T-helper 1 cell (primary cell): Measurements from ENCODE around the gene BYSL.
"Not testable (repeated sequence)": the region's sequence is repeated elsewhere in the genome, so short reads cannot be mapped to it uniquely, and the experiment has no call there.

Experiments used
- DNase-seq, 5 donors: peaks; one replicate each; pipeline ENCODE4 v3.0.0-alpha.2; 2012 to 2020

Gene BYSL

DNA sequence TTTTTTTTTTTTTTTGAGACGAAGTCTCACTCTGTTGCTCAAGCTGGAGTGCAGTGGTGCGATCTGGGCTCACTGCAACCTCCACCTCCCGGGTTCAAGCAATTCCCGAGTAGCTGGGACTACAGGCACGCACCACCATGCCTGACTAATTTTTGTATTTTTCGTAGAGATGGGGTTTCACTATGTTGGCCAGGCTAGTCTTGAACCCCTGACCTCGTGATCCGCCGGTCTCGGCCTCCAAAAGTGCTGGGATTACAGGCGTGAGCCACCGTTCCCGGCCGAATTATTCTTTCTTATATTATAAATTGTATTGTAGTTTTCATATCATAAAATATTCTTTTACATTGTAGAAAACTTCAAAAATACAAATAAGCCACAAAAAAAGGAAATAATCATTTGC lies 21.6 kb downstream of the BYSL start:
- DNase-seq: not testable (repeated sequence)

DNA sequence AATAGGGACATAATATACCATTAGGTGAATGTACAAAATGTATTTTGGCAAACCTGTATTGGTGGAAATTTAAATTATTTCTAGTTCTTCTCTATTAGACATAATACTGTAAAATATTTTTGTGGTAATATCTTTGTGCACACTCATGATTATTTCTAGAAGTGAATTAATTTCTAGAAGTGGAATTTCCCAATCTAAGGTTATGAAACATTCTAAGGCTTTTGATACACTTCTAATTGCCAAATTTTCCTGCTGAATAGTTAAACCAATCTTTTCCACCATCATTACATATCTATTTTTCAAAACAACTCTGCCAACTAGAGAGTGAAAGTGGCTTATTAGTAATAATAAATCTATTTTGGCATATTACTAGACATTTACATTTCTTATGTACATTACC lies 22.2 kb downstream of the BYSL start:
- no peak for DNase-seq

DNA sequence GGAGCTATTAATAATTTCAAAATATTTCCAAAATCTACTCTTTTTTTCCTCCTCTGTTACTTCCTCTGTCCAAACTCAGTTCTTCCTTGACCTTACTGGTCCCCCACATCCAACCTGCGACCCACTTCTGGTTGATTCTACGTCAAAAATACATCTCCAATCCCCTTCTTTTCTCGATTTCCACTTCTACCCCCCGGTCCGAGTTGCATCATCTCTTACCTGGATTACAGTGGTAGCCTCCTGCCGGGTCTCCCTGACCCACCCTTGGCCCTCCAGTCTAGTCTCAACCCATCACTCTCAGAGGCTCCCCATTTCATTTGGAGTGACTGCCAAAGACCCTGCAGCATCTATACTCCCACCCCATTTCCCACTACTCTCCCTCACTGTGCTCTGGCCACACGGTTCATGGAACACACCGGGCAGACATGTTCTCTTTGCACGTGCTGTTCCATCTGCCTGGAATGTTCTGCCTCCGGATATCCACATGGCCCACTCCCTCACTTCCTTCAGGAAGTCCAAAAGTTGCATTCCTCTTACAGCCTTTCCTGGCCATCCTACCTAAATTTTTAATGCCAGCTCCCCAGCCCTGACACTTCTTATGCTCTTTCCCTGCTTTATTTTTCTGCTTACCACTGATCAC lies 26.4 kb downstream of the BYSL start:
- DNase-seq: no peak

DNA sequence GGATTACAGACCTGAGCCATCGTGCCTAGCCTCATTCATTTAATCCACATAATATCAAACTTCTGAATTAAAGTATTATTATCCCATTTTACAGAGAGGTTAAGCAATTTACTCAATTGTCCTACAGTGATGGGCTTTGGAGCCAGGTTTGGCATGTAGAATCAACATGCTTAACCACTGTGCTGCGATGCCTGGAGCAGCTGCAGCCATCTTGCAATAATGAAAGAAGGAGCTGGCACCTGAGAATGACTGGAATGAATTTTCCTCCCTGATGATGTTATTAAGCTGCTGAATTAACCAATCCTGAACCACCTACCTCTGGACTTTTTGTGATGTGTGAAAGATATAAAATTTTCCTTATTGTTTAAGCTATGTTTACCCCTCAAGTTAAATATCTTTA lies 33.4 kb downstream of the BYSL start:
- no peak for DNase-seq

DNA sequence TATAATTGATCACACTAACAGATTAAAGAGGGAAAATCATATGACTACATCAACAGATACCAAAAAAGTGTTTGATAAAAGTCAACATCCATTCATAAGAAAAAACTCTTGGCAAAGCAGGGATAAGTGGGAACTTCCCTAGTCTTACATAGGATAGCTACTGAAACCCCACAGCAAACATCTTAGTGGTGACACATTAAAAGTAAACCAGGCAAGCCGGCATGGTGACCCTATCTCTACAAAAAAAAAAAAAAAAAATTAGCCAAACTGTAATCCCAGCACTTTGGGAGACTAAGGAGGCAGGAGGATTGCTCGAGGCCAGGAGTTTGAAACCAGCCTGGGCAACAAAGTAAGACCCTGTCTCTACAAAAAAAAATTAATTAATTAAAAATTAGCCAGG lies 34.1 kb downstream of the BYSL start:
- DNase-seq: no peak

DNA sequence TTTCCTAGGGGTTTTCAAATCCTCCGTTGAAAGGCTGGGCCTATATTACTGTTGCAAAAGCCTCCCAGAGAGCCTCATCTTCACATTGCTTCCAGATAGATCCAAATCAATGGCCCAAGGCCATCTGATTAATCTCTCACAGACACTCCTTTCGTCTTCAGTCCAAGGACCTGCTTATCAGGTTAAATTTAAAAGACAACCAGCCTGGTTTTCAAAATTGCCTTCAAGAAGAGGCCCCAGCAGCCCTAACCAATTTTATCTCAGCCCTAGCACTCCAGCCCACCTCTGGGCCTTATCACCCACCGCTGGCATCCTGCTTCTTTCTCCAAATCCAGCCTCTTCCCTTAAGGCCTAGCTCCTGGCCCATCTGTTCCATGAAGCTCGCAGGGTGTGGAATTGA lies 35.8 kb downstream of the BYSL start:
- no peak for DNase-seq

DNA sequence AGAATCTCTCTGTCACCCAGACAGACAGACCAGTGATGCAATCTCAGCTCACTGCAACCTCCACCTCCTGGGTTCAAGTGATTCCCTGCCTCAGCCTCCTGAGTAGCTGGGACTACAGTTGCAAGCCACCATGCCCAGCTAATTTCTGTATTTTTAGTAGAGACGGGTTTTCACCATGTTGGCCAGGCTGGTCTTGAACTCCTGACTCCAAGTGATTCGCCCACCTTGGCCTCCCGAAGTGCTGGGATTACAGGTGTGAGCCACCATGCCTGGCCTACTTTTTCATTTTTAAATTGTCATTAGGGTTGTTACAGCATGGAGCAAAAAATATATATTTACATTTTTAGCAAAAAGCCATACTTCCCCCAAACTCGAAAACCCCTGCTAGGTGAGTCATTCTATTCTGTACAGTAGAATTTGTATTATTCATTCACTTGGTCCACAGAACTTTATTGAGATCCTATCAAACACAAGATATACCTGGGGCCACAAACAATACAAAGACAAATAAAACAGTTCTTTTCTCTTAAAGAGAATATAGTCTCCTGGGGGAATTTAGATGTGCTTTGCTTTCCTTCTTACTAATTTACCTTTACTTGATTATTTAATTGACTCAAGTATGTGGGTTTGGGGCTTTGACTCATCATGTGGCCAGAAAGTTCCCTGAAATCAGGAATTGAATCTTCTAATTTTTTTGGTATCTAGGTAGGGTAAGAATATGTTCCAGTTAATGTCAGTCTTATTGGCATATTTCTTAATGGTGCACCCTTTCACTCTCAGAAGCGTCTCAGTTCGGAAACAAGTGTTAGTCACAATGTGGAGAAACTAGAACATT lies 36.9 kb downstream of the BYSL start:
- DNase-seq: peak in 1 of 5 donors; percentile 69

DNA sequence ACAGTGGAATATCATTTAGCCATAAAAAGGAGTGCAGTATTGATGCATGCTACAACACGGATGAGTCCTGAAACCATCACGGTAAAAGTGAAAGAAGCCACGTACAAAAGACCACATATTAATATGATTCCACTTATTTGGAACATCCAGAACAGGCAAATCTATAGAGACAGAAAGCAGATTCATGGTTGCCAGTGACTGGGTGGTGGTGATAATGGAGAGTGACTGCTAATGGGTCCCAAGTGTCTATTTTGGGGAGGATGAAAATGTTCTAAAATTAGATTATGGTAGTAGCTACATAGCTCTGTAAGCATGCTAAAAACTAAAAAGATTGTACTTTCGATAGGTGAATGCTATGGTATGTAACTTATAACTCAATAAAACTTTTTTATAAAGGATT lies 38.7 kb downstream of the BYSL start:
- no peak for DNase-seq

DNA sequence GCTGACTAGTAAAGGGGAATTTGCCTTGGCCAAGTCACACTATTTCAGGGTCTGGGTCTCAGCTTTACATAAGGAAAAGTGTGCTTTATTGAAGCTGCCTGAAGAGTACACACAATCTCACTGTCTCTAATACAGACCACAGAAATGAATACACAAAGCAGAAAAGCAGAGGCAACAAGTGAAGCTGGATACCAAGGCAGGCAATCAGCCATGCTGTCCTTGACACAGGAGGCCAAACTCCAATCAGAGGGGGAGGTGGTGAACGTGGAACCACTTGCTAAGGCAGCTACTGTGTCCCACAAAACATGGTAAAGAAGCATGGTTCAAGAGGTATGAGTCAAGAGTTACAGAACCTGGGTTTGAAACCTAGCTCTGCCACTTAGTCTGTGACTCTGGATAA lies 42.1 kb downstream of the BYSL start:
- no peak for DNase-seq

DNA sequence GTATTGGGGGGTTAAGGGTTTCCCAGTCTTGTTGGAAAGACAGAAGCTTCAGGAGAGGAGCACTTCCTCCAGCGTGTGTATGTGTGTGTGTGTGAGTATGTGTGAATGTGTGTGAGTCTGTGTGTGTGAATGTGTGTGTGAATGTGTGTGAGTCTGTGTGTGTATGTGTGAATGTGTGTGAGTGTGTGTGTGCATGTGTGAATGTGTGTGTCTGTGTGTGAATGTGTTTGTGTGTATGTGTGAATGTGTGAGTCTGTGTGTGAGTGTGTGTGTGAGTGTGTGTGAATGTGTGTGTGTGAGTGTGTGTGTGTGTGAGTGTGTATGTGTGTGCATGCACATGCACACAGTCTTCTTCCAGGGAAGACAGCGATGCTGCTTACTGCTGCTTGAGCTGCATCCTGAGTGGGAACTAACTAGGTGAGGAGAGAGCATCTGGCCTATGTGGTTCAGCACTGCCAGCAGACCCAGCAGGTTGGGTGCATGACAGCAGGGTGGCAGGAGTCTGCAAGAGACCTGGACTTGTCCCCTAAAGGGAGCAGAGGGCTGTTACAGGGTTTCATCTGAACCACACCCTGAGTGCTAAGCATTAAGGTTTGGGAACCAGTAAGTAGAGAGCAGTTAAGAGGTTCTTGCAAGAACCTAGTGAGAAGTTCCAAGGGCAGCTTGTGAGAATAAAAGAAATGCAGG lies 43.0 kb downstream of the BYSL start:
- peak in 1 of 5 donors; percentile 28 for DNase-seq

DNA sequence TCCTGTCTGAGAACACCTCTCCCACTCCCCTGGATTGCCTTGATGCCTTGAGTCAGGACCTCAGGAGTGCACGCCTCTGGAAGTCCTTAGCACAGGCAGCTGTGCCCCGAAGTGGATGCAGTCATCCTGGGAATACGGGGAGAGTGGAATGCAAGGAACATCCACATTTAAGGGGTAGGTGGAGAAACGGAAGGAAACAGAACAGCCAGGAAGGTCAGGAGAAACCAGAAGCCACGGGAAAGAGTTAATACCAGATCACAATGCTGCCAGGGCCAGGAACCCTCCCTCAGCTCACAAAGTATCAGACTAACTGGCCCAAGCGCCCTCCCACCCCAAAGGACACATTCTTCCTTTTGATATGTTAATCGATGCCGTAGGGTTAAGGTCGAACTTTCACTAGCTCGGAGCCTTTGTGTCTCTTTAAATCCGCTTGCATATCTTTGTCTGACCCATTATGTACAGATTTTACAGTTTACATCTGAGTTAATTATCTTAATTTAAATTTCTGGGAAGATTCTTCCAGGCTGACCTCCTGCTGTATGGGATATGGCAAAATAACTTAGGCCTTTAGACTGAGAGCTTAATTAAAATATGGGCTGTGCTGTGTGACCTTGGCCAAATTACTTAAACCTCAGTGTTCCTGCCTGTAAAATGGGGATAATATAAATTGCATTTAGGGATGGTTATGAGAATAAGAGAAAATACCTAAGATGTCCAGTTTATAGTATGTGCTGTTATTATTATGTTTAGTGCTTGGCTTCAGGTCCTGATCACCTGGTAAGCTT lies 44.3 kb downstream of the BYSL start:
- no peak for DNase-seq

DNA sequence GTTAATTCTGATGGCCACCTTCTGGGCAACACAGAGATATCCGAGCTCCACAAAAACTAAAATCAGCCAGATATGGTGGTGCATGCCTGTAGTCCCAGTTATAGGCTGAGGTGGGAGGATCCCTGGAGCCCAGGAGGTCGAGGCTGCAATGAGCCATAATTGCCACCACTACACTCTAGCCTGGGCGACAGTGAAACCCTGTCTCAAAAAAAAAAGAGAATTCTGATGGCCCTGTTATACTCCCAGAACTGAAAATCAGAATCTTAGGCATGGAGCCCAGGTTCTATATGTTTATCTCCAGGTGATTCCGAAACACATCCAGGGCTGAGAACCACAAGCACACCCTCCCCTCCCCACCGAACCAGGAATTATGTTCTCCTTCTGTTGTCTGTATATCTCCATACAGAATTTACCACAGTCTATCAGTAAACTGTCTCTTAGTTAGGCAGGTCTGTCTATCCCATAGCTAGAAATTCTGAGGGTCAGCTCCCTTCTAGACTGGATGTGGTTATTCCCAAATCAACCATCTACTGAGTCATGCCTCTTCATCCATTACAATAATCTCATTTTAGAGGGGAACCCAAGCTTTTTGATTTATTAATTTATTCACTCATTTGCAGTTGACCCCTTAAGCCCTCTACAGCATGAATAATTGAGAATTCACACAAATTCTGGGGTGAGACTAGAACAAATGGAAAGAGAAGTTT lies 45.1 kb downstream of the BYSL start:
- no peak for DNase-seq

DNA sequence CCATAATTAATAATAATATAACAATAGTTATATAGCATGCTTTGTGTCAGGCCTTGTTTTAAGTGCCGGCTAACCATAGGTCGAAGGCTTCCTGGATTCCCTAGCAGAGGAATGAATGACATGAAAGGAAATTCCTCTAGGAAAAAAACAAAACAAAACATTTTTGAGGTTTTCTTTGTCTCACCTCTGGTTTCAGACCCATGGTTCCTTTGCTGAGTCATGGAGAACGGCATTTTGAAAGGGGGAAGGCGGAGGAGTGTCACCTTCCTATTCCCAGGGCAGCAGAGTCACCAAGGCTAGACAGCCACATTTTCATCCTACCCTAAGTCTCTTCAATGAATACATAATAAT lies 45.6 kb downstream of the BYSL start:
- no peak for DNase-seq

DNA sequence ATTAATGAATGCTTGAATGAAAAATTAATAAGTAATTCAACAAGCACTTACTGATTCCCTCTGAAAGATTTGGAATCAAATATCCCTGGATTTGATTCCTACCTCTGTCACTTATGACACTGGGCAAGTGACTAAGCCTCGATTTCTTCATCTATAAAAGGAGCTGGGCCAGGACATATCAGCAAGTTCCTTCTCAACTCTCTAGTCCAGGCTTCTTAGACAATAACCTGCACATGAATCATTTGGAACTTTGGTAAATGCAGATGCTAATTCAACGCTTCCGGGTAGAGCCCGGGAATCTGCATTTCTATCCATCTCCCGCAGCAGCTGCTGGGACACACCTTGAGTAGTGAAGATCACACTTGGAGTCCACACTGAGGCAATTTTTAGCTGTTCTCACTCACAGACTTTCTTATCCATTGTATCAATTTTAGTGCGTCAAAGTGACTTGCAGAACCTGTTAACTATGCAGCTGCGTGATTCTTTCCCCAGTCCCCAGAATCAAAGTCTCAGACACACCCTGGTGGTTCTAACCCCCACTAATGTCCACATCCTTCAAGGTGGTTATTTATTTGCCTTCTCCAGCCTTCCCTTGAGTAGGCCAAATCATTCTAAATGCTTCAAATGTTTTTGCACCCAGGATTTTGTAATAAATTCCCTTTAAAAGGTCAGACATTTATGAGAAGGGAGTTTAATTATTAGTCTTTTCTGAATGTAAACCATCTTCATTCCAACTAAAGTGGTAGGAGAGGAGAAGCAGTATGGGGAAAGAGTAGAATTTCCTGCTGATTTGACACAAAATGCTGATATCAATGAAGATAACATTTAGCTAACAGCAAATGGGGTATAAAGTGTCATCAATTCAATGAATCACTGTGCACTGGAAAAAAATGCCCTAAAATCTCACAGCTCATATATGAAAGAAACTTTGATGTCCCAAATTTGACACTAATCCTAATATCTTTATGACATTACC lies 46.3 kb downstream of the BYSL start:
- no peak for DNase-seq

DNA sequence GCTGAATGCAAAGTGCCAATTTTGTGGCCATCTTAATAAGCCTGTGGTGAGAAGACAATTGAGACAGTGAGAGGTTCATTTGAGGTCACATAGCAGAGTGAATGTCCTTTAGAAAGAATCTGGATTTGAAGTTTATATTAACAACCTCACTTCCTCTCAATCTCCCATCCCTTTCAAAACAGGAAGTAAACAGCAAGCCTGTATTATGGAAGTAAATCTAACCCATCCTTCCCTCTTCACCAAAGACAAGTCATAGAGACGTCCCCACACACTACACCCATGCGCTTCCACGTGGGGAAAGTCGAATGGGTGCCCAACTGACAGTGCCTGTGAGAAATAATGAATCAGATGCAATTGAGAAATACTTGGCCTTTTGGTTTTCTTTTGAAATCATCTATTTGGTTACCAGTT lies 49.1 kb downstream of the BYSL start:
- peak in 1 of 5 donors; percentile 15 for DNase-seq

DNA sequence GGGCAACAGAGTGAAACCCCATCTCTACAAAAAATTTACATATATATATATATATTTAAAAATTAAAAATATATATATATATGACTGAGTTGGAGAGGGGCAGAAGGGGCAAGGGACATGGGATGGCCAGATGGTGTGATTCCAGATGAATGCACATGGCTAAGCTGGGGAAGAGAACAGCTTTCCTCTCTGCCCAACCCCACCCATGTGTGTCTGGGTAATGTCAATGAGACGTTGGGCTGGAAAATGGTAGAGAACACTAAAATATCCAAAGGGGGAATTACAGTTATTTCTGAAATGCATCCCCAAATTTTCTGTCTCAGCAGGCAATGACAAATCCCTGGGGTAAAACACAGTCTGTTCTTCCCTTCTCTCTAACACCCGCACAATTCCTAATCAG lies 51.5 kb downstream of the BYSL start:
- DNase-seq: no peak

DNA sequence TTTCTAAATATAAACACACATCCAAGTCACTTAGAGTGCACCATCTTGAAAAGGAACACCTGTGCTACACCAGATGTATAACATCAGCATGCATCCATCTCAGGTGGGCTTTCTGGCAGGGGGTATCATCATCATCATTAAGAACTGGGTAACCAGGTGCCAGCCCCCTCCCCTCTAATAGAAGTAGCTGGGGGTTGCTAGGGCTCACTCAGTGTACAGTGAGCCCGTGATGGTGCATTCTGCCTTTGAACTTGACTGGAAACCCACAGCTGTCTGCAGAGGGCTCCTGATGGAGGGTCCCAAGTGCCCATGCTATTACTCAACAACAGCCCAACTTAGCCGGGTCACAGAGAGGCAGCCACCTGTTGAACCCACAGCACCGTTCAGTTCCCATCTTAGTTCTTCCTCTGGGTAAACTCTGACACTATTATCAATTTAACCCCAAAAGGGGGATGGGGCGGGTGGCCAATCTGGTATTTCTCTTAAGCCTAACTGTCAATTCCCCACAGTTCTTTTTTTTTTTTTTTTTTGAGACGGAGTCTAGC lies 53.1 kb downstream of the BYSL start:
- DNase-seq: no peak

DNA sequence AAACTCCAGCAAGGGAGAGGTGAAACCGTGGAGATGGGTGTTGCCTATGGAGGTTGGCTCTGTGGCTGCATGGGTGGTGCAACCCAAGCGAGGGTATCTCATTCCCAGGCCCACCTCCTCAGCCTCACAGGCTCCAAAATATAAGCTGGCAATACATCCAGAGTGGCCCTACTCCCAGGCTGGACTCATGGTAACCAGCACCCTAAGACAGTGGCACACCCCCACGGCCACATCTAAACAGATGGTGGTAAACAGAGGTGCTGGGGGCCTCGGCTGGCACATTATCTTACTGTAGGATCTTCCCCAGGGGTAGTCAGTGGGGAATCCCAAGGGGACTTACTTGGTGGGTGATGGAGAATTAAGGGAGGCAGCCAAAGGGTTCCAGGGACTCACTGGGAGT lies 54.0 kb downstream of the BYSL start:
- no peak for DNase-seq

DNA sequence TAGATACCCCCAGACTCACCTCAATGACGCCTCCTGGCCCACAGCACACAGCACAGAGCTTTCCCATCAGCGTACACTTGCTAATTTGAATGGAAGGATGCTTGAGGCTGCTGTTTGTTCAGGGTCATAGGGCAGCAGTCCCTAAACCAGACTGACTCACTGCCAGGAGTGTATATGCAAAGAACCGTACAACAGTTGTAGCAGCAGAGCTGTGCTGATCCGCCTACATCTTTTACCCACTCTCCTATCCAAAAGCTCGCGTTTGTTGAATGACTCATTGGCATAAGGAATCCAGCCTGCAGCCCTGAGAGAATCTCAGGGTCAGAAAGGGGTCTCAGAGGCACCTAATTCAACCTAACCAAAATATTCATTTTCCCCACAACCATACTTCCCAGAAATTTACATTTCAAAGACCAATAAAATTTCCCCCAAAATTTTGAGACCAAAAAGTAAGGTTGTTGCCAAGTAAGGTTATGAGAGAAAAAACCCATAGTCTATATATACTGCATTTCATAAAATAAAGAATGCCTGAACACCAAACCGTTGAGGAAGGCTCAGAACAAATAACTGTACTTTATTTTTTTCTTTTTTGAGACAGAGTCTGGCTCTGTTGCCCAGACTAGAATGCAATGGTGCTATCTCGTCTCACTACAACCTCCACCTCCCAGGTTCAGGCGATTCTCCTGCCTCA lies 55.6 kb downstream of the BYSL start:
- peak in 1 of 5 donors; percentile 27 for DNase-seq
